Measurements from ENCODE around the gene PNMA8B. TPM values are rescaled to one million over a fixed set of nuclear protein-coding genes. Genes with fewer than 3 reads are reported as not detected.

The PNMA8B gene
- total RNA-seq, 1 experiment from 2014 or later = 0.10 TPM

DNA sequence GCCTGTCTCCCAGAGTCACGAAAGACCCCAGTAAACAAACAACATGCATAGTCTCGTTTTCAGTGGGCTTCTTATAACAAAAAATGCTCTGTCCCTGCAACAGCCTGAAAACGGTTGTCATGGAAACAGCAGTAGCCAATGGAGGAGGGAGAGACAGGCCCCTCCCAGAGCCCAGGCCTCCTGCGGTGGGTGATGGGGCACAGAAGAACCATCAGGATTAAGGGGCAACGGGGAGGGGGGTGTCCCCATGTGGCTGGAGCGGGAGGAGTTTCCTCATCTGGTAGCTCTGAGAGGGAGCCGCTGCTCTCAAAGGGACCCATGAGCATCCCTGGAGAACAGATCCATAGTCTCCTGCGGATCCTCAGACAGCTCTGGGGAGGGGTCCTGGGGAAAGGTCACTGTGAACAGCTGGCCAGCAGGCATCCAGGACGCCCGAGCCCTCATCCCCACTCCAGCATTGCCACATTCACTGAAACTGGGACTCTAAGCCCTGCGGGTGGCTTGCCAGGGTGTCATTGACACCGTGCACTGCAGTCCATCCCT lies 37.5 kb upstream of the PNMA8B start:
- ATAC-seq = no peak
- no peaks in the 10 kb centered on the region for H4K20me1 ChIP-seq (ENCODE audit: insufficient read depth)
- intact Hi-C loops (cut with micrococcal nuclease) = no loop called here
- H3K9me3 ChIP-seq (ENCODE audit: control insufficient read depth in 1 of 2, insufficient read depth in 1 of 2, low read depth in 1 of 2, low read length in 2 of 2) = no peaks in the 10 kb centered on the region
- H3K4me3 ChIP-seq (replicated peaks in 1 of 2; ENCODE audit: low read depth in 1 of 2, low read length in 2 of 2) = no peak overlapping the region
- H3K36me3 ChIP-seq (ENCODE audit: control insufficient read depth in 1 of 2, insufficient read depth in 2 of 2, low read length in 2 of 2) = no peaks in the 10 kb centered on the region
- POLR2A ChIA-PET = no interaction called here
- H3K9ac ChIP-seq (ENCODE audit: low read length) = no peak overlapping the region
- no peaks in the 10 kb centered on the region for H3K9me2 ChIP-seq (ENCODE audit: insufficient read depth)
- DNase-seq (ENCODE audit: low read depth, low spot score) = no peak
- no TSS peak for BruUV-seq (replicated peaks)
- H3K4me1 ChIP-seq (ENCODE audit: control insufficient read depth in 1 of 2, insufficient read depth in 2 of 2, low read length in 2 of 2) = peaks cover 5 to 16% of the 10 kb centered on the region in 2 experiments; a peak in 3 of 4 replicates
- CTCF ChIA-PET = no interaction called here
- no peaks in the 10 kb centered on the region for H3K27me3 ChIP-seq (ENCODE audit: insufficient read depth, low read length)
- H3K79me2 ChIP-seq (ENCODE audit: insufficient read depth, low read length) = no peaks in the 10 kb centered on the region
- H3K27ac ChIP-seq (ENCODE audit: low read depth, low read length) = no peak overlapping the region
- H3K4me2 ChIP-seq (ENCODE audit: low read length) = no peak overlapping the region
- TF ChIP-seq YY1 (IDR thresholded peaks at IDR 0.05; ENCODE audit: extremely low read depth, insufficient replicate concordance, low read depth, low read length) (no peak), CEBPB (IDR thresholded peaks at IDR 0.05; ENCODE audit: low read depth) (no peak), CBX3 (IDR thresholded peaks at IDR 0.05; ENCODE audit: low read depth) (no peak), ZNF274 (IDR thresholded peaks at IDR 0.05; ENCODE audit: low read depth, low read length) (no peak), ZFX (IDR thresholded peaks at IDR 0.05) (no peak), SP1 (IDR thresholded peaks at IDR 0.05; ENCODE audit: low read depth) (no peak), FOSL1 (IDR thresholded peaks at IDR 0.05; ENCODE audit: low read depth) (no peak), POLR2AphosphoS5 (IDR thresholded peaks at IDR 0.05; ENCODE audit: low read depth, low read length) (no peak), TCF7L2 (IDR thresholded peaks at IDR 0.05; ENCODE audit: borderline replicate concordance, extremely low read depth, insufficient read depth, insufficient read length) (no peak), SRF (IDR thresholded peaks at IDR 0.05; ENCODE audit: low read depth) (no peak), ELF1 (IDR thresholded peaks at IDR 0.05; ENCODE audit: borderline replicate concordance, low read depth) (no peak), EZH2phosphoT487 (IDR thresholded peaks at IDR 0.05; ENCODE audit: borderline replicate concordance) (no peak)
- TF ChIP-seq, protein P1, sequence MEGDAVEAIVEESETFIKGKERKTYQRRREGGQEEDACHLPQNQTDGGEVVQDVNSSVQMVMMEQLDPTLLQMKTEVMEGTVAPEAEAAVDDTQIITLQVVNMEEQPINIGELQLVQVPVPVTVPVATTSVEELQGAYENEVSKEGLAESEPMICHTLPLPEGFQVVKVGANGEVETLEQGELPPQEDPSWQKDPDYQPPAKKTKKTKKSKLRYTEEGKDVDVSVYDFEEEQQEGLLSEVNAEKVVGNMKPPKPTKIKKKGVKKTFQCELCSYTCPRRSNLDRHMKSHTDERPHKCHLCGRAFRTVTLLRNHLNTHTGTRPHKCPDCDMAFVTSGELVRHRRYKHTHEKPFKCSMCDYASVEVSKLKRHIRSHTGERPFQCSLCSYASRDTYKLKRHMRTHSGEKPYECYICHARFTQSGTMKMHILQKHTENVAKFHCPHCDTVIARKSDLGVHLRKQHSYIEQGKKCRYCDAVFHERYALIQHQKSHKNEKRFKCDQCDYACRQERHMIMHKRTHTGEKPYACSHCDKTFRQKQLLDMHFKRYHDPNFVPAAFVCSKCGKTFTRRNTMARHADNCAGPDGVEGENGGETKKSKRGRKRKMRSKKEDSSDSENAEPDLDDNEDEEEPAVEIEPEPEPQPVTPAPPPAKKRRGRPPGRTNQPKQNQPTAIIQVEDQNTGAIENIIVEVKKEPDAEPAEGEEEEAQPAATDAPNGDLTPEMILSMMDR (IDR thresholded peaks at IDR 0.05 in 2 of 3, conservative IDR thresholded peaks at IDR 0.05 in 1 of 3; ENCODE audit: borderline replicate concordance in 1 of 3, insufficient read depth in 1 of 3, low read depth in 2 of 3, low read length in 2 of 3) = no peak
- TF ChIP-seq, protein P2, sequence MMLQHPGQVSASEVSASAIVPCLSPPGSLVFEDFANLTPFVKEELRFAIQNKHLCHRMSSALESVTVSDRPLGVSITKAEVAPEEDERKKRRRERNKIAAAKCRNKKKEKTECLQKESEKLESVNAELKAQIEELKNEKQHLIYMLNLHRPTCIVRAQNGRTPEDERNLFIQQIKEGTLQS (IDR thresholded peaks at IDR 0.05) = no peak
- TF ChIP-seq, protein P3, sequence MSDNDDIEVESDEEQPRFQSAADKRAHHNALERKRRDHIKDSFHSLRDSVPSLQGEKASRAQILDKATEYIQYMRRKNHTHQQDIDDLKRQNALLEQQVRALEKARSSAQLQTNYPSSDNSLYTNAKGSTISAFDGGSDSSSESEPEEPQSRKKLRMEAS (IDR thresholded peaks at IDR 0.05) = no peak
- TF ChIP-seq, protein P4, sequence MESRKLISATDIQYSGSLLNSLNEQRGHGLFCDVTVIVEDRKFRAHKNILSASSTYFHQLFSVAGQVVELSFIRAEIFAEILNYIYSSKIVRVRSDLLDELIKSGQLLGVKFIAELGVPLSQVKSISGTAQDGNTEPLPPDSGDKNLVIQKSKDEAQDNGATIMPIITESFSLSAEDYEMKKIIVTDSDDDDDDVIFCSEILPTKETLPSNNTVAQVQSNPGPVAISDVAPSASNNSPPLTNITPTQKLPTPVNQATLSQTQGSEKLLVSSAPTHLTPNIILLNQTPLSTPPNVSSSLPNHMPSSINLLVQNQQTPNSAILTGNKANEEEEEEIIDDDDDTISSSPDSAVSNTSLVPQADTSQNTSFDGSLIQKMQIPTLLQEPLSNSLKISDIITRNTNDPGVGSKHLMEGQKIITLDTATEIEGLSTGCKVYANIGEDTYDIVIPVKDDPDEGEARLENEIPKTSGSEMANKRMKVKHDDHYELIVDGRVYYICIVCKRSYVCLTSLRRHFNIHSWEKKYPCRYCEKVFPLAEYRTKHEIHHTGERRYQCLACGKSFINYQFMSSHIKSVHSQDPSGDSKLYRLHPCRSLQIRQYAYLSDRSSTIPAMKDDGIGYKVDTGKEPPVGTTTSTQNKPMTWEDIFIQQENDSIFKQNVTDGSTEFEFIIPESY (IDR thresholded peaks at IDR 0.05; ENCODE audit: extremely low read depth, insufficient replicate concordance, low read length) = no peak
- RAD21 ChIA-PET (ENCODE audit: low non-redundant PET in 1 of 2, low total read pairs in 2 of 2, uncharacterized antibody in 2 of 2, unreplicated experiment in 2 of 2) = no interaction called here
- H2AFZ ChIP-seq (ENCODE audit: low read depth, low read length, poor library complexity, severe bottlenecking) = no peak overlapping the region
